ENCODE results near the gene FCHO2. TPM values are rescaled to one million over a fixed set of nuclear protein-coding genes. Genes with fewer than 3 reads are reported as not detected.
A peak's percentile ranks its signal among the peaks of the same experiment; 100 is the strongest.

FCHO2 gene
- total RNA-seq = 22.4 to 24.8 TPM (median 22.5 TPM) in 3 replicates
- long read RNA-seq, partial matches to known transcripts = 2 of 3 reads
- long read RNA-seq, other reads (novel, unspliced or antisense) = 1 of 3 reads

GRCh38 chr5:72955768-72956323 is at the start of gene FCHO2:
Gene FCHO2 (plus strand): TSS chr5:72956041. CDS start chr5:72956097, 56 bp downstream.
- peak; percentile 89 for TF ChIP-seq CTCF (IDR thresholded peaks at IDR 0.05)
- Mint-ChIP-seq H3K36me3 (ENCODE audit: low read depth) (no peaks in the 10 kb centered on the region), H3K27ac (ENCODE audit: unreplicated experiment) (peak within 1 kb of the TSS; percentile 99), H3K9me3 (ENCODE audit: low read depth) (no peaks in the 10 kb centered on the region), H3K27me3 (ENCODE audit: low read depth) (no peaks in the 10 kb centered on the region), H3K4me3 (ENCODE audit: unreplicated experiment) (peak within 1 kb of the TSS; percentile 86), H3K4me1 (ENCODE audit: low read depth) (peaks cover 55% of the 10 kb centered on the region)
- peak; percentile 99 for DNase-seq (ENCODE audit: low spot score)

- TF ChIP-seq CTCF (IDR thresholded peaks at IDR 0.05) = no peak
- Mint-ChIP-seq H3K27me3 (ENCODE audit: low read depth) (no peaks in the 10 kb centered on the region), H3K27ac (ENCODE audit: unreplicated experiment) (no peak overlapping the region), H3K9me3 (ENCODE audit: low read depth) (no peaks in the 10 kb centered on the region), H3K4me1 (ENCODE audit: low read depth) (peaks cover 2% of the 10 kb centered on the region), H3K36me3 (ENCODE audit: low read depth) (peaks cover 36% of the 10 kb centered on the region), H3K4me3 (ENCODE audit: unreplicated experiment) (no peak overlapping the region)
- DNase-seq (ENCODE audit: low spot score) = no peak
Measured at GRCh38 chr5:72906806-72907205, 49.0 kb upstream of the FCHO2 start.

GRCh38 chr5:72908664-72909063 is 47.2 kb upstream of the FCHO2 start:
- Mint-ChIP-seq H3K27ac (ENCODE audit: unreplicated experiment) (no peak overlapping the region), H3K4me1 (ENCODE audit: low read depth) (peaks cover 2% of the 10 kb centered on the region), H3K4me3 (ENCODE audit: unreplicated experiment) (no peak overlapping the region), H3K9me3 (ENCODE audit: low read depth) (no peaks in the 10 kb centered on the region), H3K27me3 (ENCODE audit: low read depth) (no peaks in the 10 kb centered on the region), H3K36me3 (ENCODE audit: low read depth) (peaks cover 33% of the 10 kb centered on the region)
- no peak for DNase-seq (ENCODE audit: low spot score)
- TF ChIP-seq CTCF (IDR thresholded peaks at IDR 0.05) = no peak

GRCh38 chr5:72917371-72917776 is 38.5 kb upstream of the FCHO2 start:
- H3K4me3 Mint-ChIP-seq (ENCODE audit: unreplicated experiment) = no peak overlapping the region
- H3K27ac Mint-ChIP-seq (ENCODE audit: unreplicated experiment) = no peak overlapping the region
- DNase-seq (ENCODE audit: low spot score) = no peak
- peaks cover 11% of the 10 kb centered on the region for H3K36me3 Mint-ChIP-seq (ENCODE audit: low read depth)
- no peaks in the 10 kb centered on the region for H3K9me3 Mint-ChIP-seq (ENCODE audit: low read depth)
- H3K4me1 Mint-ChIP-seq (ENCODE audit: low read depth) = peaks cover 16% of the 10 kb centered on the region
- H3K27me3 Mint-ChIP-seq (ENCODE audit: low read depth) = no peaks in the 10 kb centered on the region
- TF ChIP-seq CTCF (IDR thresholded peaks at IDR 0.05) = no peak

- DNase-seq (ENCODE audit: low spot score) = no peak
- Mint-ChIP-seq H3K36me3 (ENCODE audit: low read depth) (peaks cover 9% of the 10 kb centered on the region), H3K4me3 (ENCODE audit: unreplicated experiment) (no peak overlapping the region), H3K4me1 (ENCODE audit: low read depth) (peaks cover 16% of the 10 kb centered on the region), H3K9me3 (ENCODE audit: low read depth) (no peaks in the 10 kb centered on the region), H3K27me3 (ENCODE audit: low read depth) (no peaks in the 10 kb centered on the region), H3K27ac (ENCODE audit: unreplicated experiment) (no peak overlapping the region)
- TF ChIP-seq CTCF (IDR thresholded peaks at IDR 0.05) = peak; percentile 81
Measured at GRCh38 chr5:72920690-72921502, 34.9 kb upstream of the FCHO2 start.
